K562 (cell line): Measurements from ENCODE around the gene SAMD4A. TPM values are rescaled to one million over a fixed set of nuclear protein-coding genes. Genes with fewer than 3 reads are reported as not detected.
"Not testable (repeated sequence)": the region's sequence is repeated elsewhere in the genome, so short reads cannot be mapped to it uniquely, and the experiment has no call there.

Experiments
- ATAC-seq: fragments of 200-7000 bp; cut with Tn5 transposase; 3 replicates; pipeline ENCODE4 v1.9.1; 2020; ENCODE audit warnings: moderate library complexity
- BruUV-seq: library from RNA; stranded (reverse); fragments of 400-500 nt; replicated peaks from 2 replicates; lab custom pipeline; 2021; lab: Mats Ljungman, UMichigan
- CTCF ChIA-PET: fragments of 300-600 bp; formaldehyde crosslinking; extraction: SDS; loops from one replicate; lab custom pipeline; 2021; ENCODE audit warnings: low intra/inter-chr PET ratio; lab: Yijun Ruan, JAX
- POLR2A ChIA-PET: fragments of 300-600, 350-650 bp; sonication (Branson Sonifier 250); formaldehyde crosslinking; extraction: SDS; loops from one replicate; lab custom pipeline; 2021; ENCODE audit warnings: antibody characterized with exemption, inconsistent platforms; lab: Yijun Ruan, JAX
- DNase-seq, 4 experiments: peaks; one replicate each; pipeline versions ENCODE4 v3.0.0 to v3.0.0-alpha.2; 2011 to 2018; ENCODE audit warnings: low spot score in 3 of 4, mixed read lengths in 3 of 4; ENCODE audit errors: extremely low read depth in 1 of 4
- FAIRE-seq: peaks from 2 replicates; lab custom pipeline; 2011; peaks lifted over from hg19 to GRCh38; lab: Jason Lieb, UNC
- H2AFZ ChIP-seq: 2 replicates; pipeline ENCODE4 v1.6.0; 2011; ENCODE audit warnings: low read depth, low read length, control low read depth, inconsistent platforms
- H3K27ac ChIP-seq: fragments of 200-600 bp; 3 replicates; pipeline ENCODE4 v1.8.0; 2011; ENCODE audit warnings: low read depth, mild to moderate bottlenecking, control low read depth, inconsistent platforms, low read length, moderate library complexity, mixed read lengths; ENCODE audit errors: extremely low read depth
- H3K27me3 ChIP-seq, 2 experiments: fragments of 300-600 bp in 1 of 2; 2 replicates in 1 of 2; 3 replicates in 1 of 2; pipeline versions ENCODE4 v1.6.0 to v1.8.0; 2011; ENCODE audit warnings: inconsistent platforms in 2 of 2, low read length in 2 of 2, mild to moderate bottlenecking in 1 of 2, mixed read lengths in 1 of 2, moderate library complexity in 1 of 2; ENCODE audit not compliant: control insufficient read depth in 2 of 2, insufficient read depth in 2 of 2
- H3K36me3 ChIP-seq: fragments of 300-600 bp; 3 replicates; pipeline ENCODE4 v1.8.0; 2011; ENCODE audit warnings: mild to moderate bottlenecking, low read length, inconsistent platforms; ENCODE audit not compliant: control insufficient read depth, insufficient read depth
- H3K4me1 ChIP-seq, 2 experiments: fragments of 200-600 bp in 1 of 2; replicated peaks in 1 of 2; 2 replicates in 1 of 2; 3 replicates in 1 of 2; pipeline versions ENCODE4 v1.5.1 to v1.8.0; 2011; ENCODE audit warnings: inconsistent platforms in 2 of 2, low read length in 2 of 2, mild to moderate bottlenecking in 1 of 2, mixed read lengths in 1 of 2, moderate library complexity in 1 of 2; ENCODE audit not compliant: control insufficient read depth in 2 of 2, insufficient read depth in 2 of 2
- H3K4me2 ChIP-seq: 2 replicates; pipeline ENCODE4 v1.6.1; 2011; ENCODE audit warnings: low read length, control low read depth, inconsistent platforms, mixed read lengths; ENCODE audit not compliant: insufficient read depth
- H3K4me3 ChIP-seq: fragments of 200-600 bp; sonication (generic), shearing (Covaris generic); 2 replicates; pipeline ENCODE4 v1.5.1; 2016; ENCODE audit warnings: control low read depth, inconsistent platforms
- H3K79me2 ChIP-seq: fragments of 200-600 bp; 3 replicates; pipeline ENCODE4 v1.8.0; 2011; ENCODE audit warnings: low read length, inconsistent platforms; ENCODE audit not compliant: control insufficient read depth, insufficient read depth
- H3K9ac ChIP-seq, 2 experiments: 2 replicates each; pipeline versions ENCODE4 v1.6.0 to v1.6.1; 2011; ENCODE audit warnings: low read depth in 2 of 2, low read length in 2 of 2, control low read depth in 1 of 2, inconsistent platforms in 1 of 2, mild to moderate bottlenecking in 1 of 2, mixed read lengths in 1 of 2; ENCODE audit not compliant: insufficient read depth in 1 of 2
- H3K9me1 ChIP-seq: one replicate; pipeline ENCODE4 v1.6.0; 2011; ENCODE audit warnings: inconsistent platforms, mild to moderate bottlenecking, low read length, moderate library complexity; ENCODE audit not compliant: control insufficient read depth, insufficient read depth
- H3K9me3 ChIP-seq: replicated peaks from 2 replicates; pipeline ENCODE4 v1.5.1; 2011; ENCODE audit warnings: low read depth, low read length, inconsistent platforms; ENCODE audit not compliant: control insufficient read depth, insufficient read depth
- H4K20me1 ChIP-seq: replicated peaks from 2 replicates; pipeline ENCODE4 v1.6.1; 2011; ENCODE audit warnings: low read length, inconsistent platforms, mixed read lengths; ENCODE audit not compliant: control insufficient read depth, insufficient read depth
- CTCFL ChIP-seq: IDR thresholded peaks from 2 replicates; pipeline ENCODE4 v1.6.1; 2011; ENCODE audit warnings: borderline replicate concordance, low read depth, mild to moderate bottlenecking, moderate library complexity, low read length; ENCODE audit not compliant: insufficient read depth, poor library complexity, severe bottlenecking
- HMG20A ChIP-seq: fragments of 450-650 bp; formaldehyde crosslinking; conservative IDR thresholded peaks from 2 replicates; pipeline ENCODE4 v1.4.0; 2020; ENCODE audit warnings: mild to moderate bottlenecking, mixed read lengths
- MAZ ChIP-seq, 2 experiments: fragments of 450-650 bp in 1 of 2; sonication (generic) in 1 of 2; formaldehyde crosslinking; IDR thresholded peaks in 1 of 2; conservative IDR thresholded peaks in 1 of 2; 2 replicates each; pipeline versions ENCODE4 v1.4.0 to v1.5.0; 2020; ENCODE audit warnings: mild to moderate bottlenecking in 1 of 2, missing genetic modification reagents in 1 of 2
- MYNN ChIP-seq, 2 experiments: sonication (generic); formaldehyde crosslinking in 1 of 2; IDR thresholded peaks; 2 replicates each; pipeline versions ENCODE4 v1.5.0 to v1.6.1; 2016 to 2020; ENCODE audit warnings: antibody characterized with exemption in 1 of 2, missing genetic modification reagents in 1 of 2
- ZNF696 ChIP-seq: fragments of 250-450 bp; sonication (Bioruptor Pico); conservative IDR thresholded peaks from 2 replicates; pipeline ENCODE4 v1.4.0; 2020; ENCODE audit warnings: mild to moderate bottlenecking, moderate library complexity
- WGBS: fragments of 100-300 bp; shearing (Covaris generic); methylation state at CpG from one replicate; pipeline ENCODE4 v1.1.6; 2016; ENCODE audit warnings: low coverage, mixed read lengths; ENCODE audit not compliant: insufficient coverage; ENCODE audit errors: missing lambda C conversion rate; 5-methylcytosine and 5-hydroxymethylcytosine counted together
- in situ Hi-C: fragments of 300-500 bp; cut with MboI; formaldehyde crosslinking; loops from 4 replicates; pipeline ENCODE4 v1.15.0; 2018; ENCODE audit warnings: inconsistent platforms, mixed read lengths
- intact Hi-C: fragments of 100-400 bp; cut with micrococcal nuclease; formaldehyde crosslinking; loops from 2 replicates; pipeline ENCODE4 v1.14.2; 2022
- polyA plus RNA-seq, 8 experiments: library from polyadenylated mRNA; depleted of rRNA in 4 of 8; stranded (reverse) in 5 of 8; unstranded in 3 of 8; fragments of >200 nt; fragmentation: Nextera tagmentation in 2 of 8; fragmentation: Illumina TruSeq in 1 of 8; extraction: Ambion mirVana in 2 of 8; extraction: Trizol in 1 of 8; gene quantifications; 2 replicates each; pipeline versions ENCODE4 v1.2.1 to v1.2.3, GENCODE V29; 2011 to 2014; ENCODE audit warnings: inconsistent platforms in 1 of 8, missing spikeins in 1 of 8
- total RNA-seq, 7 experiments: library from RNA; depleted of rRNA in 6 of 7; stranded (reverse); fragments of >200 nt in 6 of 7; fragmentation: Illumina TruSeq in 2 of 7; extraction: Trizol in 2 of 7; gene quantifications; 2 replicates each; pipeline versions ENCODE4 v1.2.1 to v1.2.3, GENCODE V29; 2011 to 2021; ENCODE audit warnings: low replicate concordance in 1 of 7

SAMD4A gene
- total and polyA plus RNA-seq, 9 of the 15 experiments (the other 6 are each of a cell fraction or from before 2014, with no cell fraction given) = 0.66 to 6.8 (median 3.3) TPM

DNA sequence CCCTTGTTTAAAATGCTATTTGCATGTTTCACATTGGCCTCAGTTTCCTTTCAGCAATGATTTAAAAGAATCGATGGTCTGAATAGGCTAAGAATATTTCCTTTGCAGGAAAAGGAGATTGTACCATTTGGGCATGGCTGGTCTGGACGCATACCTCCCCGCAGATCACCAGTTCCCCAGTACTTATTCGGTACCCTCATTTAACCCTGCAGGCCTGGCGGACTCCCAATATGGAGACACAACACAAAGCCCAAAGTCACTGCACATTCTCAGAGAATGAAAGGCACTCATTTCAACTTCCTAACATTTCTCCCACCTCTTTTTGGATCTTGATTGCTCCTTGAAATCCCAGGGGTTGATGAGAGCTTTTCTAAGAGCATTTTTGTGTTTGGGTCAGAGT, 182.8 kb downstream of the SAMD4A start:
- Histone ChIP-seq H3K27ac (no peak overlapping the region), H3K9me3 (no peaks in the 10 kb centered on the region), H3K9me1 (peaks cover 3% of the 10 kb centered on the region), H3K4me3 (no peak overlapping the region), H3K9ac (no peak overlapping the region), H3K4me2 (no peak overlapping the region), H3K27me3 (no peaks in the 10 kb centered on the region), H3K79me2 (no peaks in the 10 kb centered on the region; the same call in 2 of the 3 replicates), H3K4me1 (peaks cover 3 to 23% of the 10 kb centered on the region in 2 experiments; a peak in 4 of 5 replicates), H3K36me3 (peaks cover 9% of the 10 kb centered on the region; the same call in 2 of the 3 replicates), H4K20me1 (no peaks in the 10 kb centered on the region), H2AFZ (no peak overlapping the region)
- FAIRE-seq (no peak), DNase-seq (no peak), ATAC-seq (no peak)
- WGBS = 91% methylated on average over 5 of the region's 5 CpGs
- ChIA-PET POLR2A (no interaction called here), CTCF (interaction anchor here (0.7 kb wide), 1 partner anchor 185 kb away, joined by 3 read pairs; no protein-coding TSS in a partner anchor)
- in situ Hi-C loops (no loop called here), intact Hi-C loops (no loop called here)
- no peak for TF ChIP-seq ZNF696 (CRISPR knock-in tag)
- no peak for TF ChIP-seq MAZ (CRISPR knock-in tag; conservative IDR thresholded peaks at IDR 0.05 in 1 of 2, IDR thresholded peaks at IDR 0.05 in 1 of 2)
- no peak for TF ChIP-seq CTCFL
- no peak for TF ChIP-seq MYNN (IDR thresholded peaks at IDR 0.05)
- no peak for TF ChIP-seq MYNN (CRISPR knock-in tag; IDR thresholded peaks at IDR 0.05)
- no peak for TF ChIP-seq HMG20A (CRISPR knock-in tag)
- no TSS peak for BruUV-seq

DNA sequence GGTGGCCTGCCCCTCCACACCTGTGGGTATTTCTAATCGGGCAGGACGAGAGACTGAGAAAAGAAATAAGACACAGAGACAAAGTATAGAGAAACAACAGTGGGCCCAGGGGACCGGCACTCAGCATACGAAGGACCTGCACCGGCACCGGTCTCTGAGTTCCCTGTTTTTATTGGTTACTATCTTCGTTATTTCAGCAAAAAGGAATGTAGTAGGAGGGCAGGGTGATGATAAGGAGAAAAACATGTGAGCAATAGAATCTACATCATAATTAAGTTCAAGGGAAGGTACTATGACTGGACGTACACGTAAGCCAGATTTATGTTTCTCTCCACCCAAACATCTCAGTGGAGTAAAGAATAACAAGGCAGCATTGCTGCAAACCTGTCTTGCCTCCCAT, 185.7 kb downstream of the SAMD4A start:
- H3K36me3 ChIP-seq, CTCF ChIA-PET, in situ Hi-C loops, BruUV-seq, H3K9me1 ChIP-seq, H2AFZ ChIP-seq, H3K9me3 ChIP-seq, intact Hi-C loops, H3K27me3 ChIP-seq, H3K4me3 ChIP-seq, DNase-seq, FAIRE-seq, H4K20me1 ChIP-seq, H3K4me2 ChIP-seq, ATAC-seq, H3K27ac ChIP-seq, H3K9ac ChIP-seq, POLR2A ChIA-PET: not testable (repeated sequence)
- Histone ChIP-seq H3K4me1 (peaks cover 12 to 46% of the 10 kb centered on the region in 2 experiments), H3K79me2 (peaks cover 23% of the 10 kb centered on the region)
- WGBS = 47% methylated on average over 7 of the region's 9 CpGs
